Kidney (tissue), 14 donors: ENCODE data around the gene VPS16. TPM values are rescaled to one million over a fixed set of nuclear protein-coding genes. Genes with fewer than 3 reads are reported as not detected.

ENCODE experiments used
- DNase-seq, 5 donors: peaks; one replicate each; pipeline ENCODE4 v3.0.0-alpha.2; 2013 to 2020
- FAIRE-seq: peaks from 2 replicates; lab custom pipeline; 2012; peaks lifted over from hg19 to GRCh38; lab: Jason Lieb, UNC
- H3K27ac ChIP-seq, 2 donors: one replicate each; pipeline ENCODE4 v1.7.0; 2013; ENCODE audit warnings: low read depth in 2 of 2, low read length in 2 of 2, inconsistent platforms in 1 of 2
- H3K27me3 ChIP-seq: one replicate; pipeline ENCODE4 v1.7.1; 2013; ENCODE audit warnings: low read length, inconsistent platforms; ENCODE audit not compliant: control insufficient read depth, insufficient read depth
- H3K36me3 ChIP-seq, 3 donors: one replicate each; pipeline versions ENCODE4 v1.7.0 to v1.7.1; 2013; ENCODE audit warnings: low read length in 3 of 3, control low read depth in 1 of 3, inconsistent platforms in 1 of 3; ENCODE audit not compliant: insufficient read depth in 3 of 3, control insufficient read depth in 2 of 3
- H3K4me1 ChIP-seq, 3 donors: one replicate each; pipeline versions ENCODE4 v1.7.0 to v1.7.1; 2013; ENCODE audit warnings: low read length in 3 of 3, inconsistent platforms in 1 of 3, low read depth in 1 of 3; ENCODE audit not compliant: control insufficient read depth in 2 of 3, insufficient read depth in 2 of 3
- H3K4me3 ChIP-seq, 3 donors: one replicate each; pipeline versions ENCODE4 v1.7.0 to v1.8.1; 2013; ENCODE audit warnings: low read length in 3 of 3, control low read depth in 1 of 3, inconsistent platforms in 1 of 3
- H3K9ac ChIP-seq, 3 donors: one replicate each; pipeline versions ENCODE4 v1.7.0 to v1.7.1; 2013; ENCODE audit warnings: low read length in 3 of 3, control low read depth in 1 of 3, inconsistent platforms in 1 of 3
- H3K9me3 ChIP-seq, 3 donors: one replicate each; pipeline versions ENCODE4 v1.7.0 to v1.7.1; 2013; ENCODE audit warnings: low read length in 3 of 3, control low read depth in 1 of 3, inconsistent platforms in 1 of 3; ENCODE audit not compliant: control insufficient read depth in 2 of 3, insufficient read depth in 1 of 3
- CTCF ChIP-seq: IDR thresholded peaks from 3 replicates; pipeline ENCODE4 v1.5.1; 2012; ENCODE audit warnings: mild to moderate bottlenecking, moderate library complexity, borderline replicate concordance; ENCODE audit not compliant: insufficient read depth; ENCODE audit errors: extremely low read depth
- intact Hi-C: fragments of 100-400 bp; cut with DNase I; formaldehyde crosslinking; loops from one replicate; pipeline ENCODE4 v1.11.1; 2022
- polyA plus RNA-seq: library from polyadenylated mRNA; stranded (reverse); fragments of 350-450 nt; fragmentation: Illumina TruSeq; extraction: RNeasy Lipid Tissue Mini Kit (QIAGEN cat#74804); gene quantifications from one replicate; pipeline ENCODE4 v1.2.3, GENCODE V29; 2014; ENCODE audit warnings: low read depth, low replicate concordance; ENCODE audit not compliant: insufficient read depth
- total RNA-seq: library from RNA; stranded (reverse); fragmentation: NEBNext Ultra II Directional; extraction: Animal tissue kit (Norgen Biotek cat#: 25700); gene quantifications from one replicate; pipeline ENCODE4 v1.2.1, GENCODE V29; 2021
- donor health status: control.
- donor health status: control.
- donor health status: control.
- donor health status: control.
- donor health status: control.
- donor health status: DM: yes; HTN: yes; CAD: no.
- donor health status: Normal renal cell carcinoma (clear cell type).

The VPS16 gene
- total and polyA plus RNA-seq, 2 donors from 2014 or later, result 38.6 to 38.8 TPM

GRCh38 chr20:2820896-2821869 lies 19.4 kb upstream of the VPS16 start:
- Histone ChIP-seq H3K27me3 (no peaks in the 10 kb centered on the region), H3K4me3 (no peak overlapping the region), H3K9ac (no peak overlapping the region), H3K36me3 (no peaks in the 10 kb centered on the region), H3K9me3 (no peaks in the 10 kb centered on the region), H3K27ac (no peak overlapping the region), H3K4me1 (no peaks in the 10 kb centered on the region)
- intact Hi-C loops, result no loop called here
- no peak for TF ChIP-seq CTCF
- FAIRE-seq (no peak), DNase-seq (peak; percentile 59 to 82 (median 75))

GRCh38 chr20:2822073-2822472 lies 18.5 kb upstream of the VPS16 start:
- Histone ChIP-seq H3K9ac (no peak overlapping the region), H3K27ac (no peak overlapping the region), H3K27me3 (no peaks in the 10 kb centered on the region), H3K9me3 (no peaks in the 10 kb centered on the region), H3K4me1 (no peaks in the 10 kb centered on the region), H3K4me3 (no peak overlapping the region), H3K36me3 (no peaks in the 10 kb centered on the region)
- no peak for TF ChIP-seq CTCF
- no peak for FAIRE-seq
- intact Hi-C loops, result no loop called here
- DNase-seq, result peak in 2 of 5 donors; percentile 31 to 60

- Histone ChIP-seq H3K9ac (no peak overlapping the region), H3K4me1 (no peaks in the 10 kb centered on the region), H3K27ac (no peak overlapping the region), H3K27me3 (no peaks in the 10 kb centered on the region), H3K9me3 (no peaks in the 10 kb centered on the region), H3K4me3 (no peak overlapping the region), H3K36me3 (no peaks in the 10 kb centered on the region)
- intact Hi-C loops, result no loop called here
- no peak for FAIRE-seq
- no peak for DNase-seq
- no peak for TF ChIP-seq CTCF
Observed at GRCh38 chr20:2825761-2826160, 14.8 kb upstream of the VPS16 start.
